Measurements from ENCODE around the gene PSRC1.

GRCh38 chr1:109293026-109293425, 10.1 kb upstream of the PSRC1 start:
- no peak for TF ChIP-seq SIN3A (IDR thresholded peaks at IDR 0.05; ENCODE audit: borderline replicate concordance, low read depth, low read length)
- TF ChIP-seq FOXM1 (IDR thresholded peaks at IDR 0.05; ENCODE audit: low read depth) = no peak
- TF ChIP-seq TCF12 (IDR thresholded peaks at IDR 0.05) = no peak
- no peak for TF ChIP-seq MAX (IDR thresholded peaks at IDR 0.05; ENCODE audit: low read depth)
- TF ChIP-seq ZBTB33 (IDR thresholded peaks at IDR 0.05; ENCODE audit: borderline replicate concordance, low read depth) = no peak
- TF ChIP-seq EP300 (IDR thresholded peaks at IDR 0.05; ENCODE audit: borderline replicate concordance in 1 of 2, low read depth in 1 of 2, low read length in 1 of 2) = no peak
- TF ChIP-seq CTCF (IDR thresholded peaks at IDR 0.05) = no peak
- TF ChIP-seq POLR2AphosphoS5 (IDR thresholded peaks at IDR 0.05; ENCODE audit: low read depth, low read length) = no peak

All from SK-N-SH (cell line).